Stimulated activated CD4-positive, alpha-beta T cell treated with anti-CD3 and anti-CD28 coated beads, Interleukin-4, amount 100 ng/mL, for 48 hours (primary cell): Measurements from ENCODE around the gene LARGE1.

ENCODE experiments used
- DNase-seq, 2 donors: peaks; one replicate each; pipeline ENCODE4 v3.0.0-alpha.2; 2020; ENCODE audit warnings: low read depth in 2 of 2

LARGE1 gene

GRCh38 chr22:33524511-33525260 is 395.6 kb downstream of the LARGE1 start:
- DNase-seq: no peak

DNA sequence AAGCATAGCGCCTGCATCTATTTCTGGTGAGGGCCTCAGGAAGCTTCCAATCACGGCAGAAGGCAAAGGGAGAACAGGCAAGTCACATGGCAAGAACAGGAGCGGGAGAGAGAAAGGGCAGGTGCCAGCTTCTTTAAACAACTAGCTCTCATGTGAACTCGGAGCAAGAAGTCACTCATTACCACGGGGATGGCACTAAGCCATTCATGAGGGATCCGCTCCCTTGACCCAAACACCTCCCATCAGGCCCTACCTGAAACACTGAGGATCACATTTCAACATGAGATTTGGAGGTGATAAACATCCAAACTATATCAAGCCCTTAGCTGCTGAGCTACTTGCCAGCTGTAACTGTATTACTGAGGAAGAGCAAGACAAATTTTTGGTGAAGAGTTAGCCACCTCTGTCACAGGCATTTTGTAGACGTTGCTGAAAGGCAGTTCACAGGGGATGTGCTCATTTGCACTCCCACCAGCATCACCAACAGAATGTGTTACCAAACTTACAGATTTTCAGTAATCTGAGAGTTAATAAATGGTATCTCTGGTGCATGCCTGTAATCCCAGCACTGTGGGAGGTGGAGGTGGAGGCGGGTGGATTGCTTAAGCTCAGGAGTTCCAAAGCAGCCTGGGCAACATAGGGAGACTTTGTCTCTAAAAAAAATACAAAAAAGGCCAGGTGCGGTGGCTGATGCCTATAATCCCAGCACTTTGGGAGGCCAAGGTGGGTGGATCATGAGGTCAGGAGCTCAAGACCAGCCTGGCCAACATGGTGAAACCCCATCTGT is 398.2 kb downstream of the LARGE1 start:
- DNase-seq: no peak

DNA sequence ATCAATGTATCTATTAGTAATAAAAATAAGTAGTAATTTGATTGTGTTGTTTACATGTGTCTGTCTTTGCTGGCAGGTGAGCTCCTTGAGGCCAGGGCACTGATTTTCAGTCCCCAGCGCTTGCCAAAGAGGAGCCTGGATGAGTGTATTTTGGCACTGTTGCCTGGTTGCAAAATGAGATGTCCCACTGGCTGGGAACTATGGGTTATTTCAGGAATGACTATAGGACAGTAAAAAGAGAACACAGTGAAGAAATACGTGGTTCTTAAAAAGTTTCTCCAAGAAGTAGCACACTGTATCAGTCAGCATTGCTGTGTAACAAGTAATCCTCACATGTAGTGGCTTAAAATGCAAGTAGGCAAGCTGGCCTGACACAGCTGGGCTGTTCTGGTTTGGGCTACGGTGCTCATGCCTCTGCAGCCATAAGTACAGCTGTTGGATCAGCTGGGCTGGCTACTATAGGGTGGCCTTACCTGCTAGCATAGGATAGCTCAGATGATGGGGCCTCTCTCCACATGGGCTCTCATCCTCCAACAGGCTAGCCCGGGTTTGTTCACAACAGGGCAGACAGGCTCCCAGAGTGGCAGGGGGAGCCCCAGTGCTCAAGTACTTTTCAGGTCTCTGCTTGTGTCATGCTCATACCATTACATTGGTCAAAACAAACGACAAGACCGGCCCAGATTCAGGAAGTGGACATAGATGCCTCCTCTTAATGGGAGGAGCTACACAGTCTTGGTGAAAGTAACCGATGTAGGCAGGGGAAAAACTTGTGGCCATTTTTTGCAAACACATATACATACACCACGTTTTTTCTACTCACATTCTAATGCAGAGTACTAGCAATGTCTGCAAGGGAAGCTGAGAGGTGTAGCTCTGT is 399.1 kb downstream of the LARGE1 start:
- no peak for DNase-seq

DNA sequence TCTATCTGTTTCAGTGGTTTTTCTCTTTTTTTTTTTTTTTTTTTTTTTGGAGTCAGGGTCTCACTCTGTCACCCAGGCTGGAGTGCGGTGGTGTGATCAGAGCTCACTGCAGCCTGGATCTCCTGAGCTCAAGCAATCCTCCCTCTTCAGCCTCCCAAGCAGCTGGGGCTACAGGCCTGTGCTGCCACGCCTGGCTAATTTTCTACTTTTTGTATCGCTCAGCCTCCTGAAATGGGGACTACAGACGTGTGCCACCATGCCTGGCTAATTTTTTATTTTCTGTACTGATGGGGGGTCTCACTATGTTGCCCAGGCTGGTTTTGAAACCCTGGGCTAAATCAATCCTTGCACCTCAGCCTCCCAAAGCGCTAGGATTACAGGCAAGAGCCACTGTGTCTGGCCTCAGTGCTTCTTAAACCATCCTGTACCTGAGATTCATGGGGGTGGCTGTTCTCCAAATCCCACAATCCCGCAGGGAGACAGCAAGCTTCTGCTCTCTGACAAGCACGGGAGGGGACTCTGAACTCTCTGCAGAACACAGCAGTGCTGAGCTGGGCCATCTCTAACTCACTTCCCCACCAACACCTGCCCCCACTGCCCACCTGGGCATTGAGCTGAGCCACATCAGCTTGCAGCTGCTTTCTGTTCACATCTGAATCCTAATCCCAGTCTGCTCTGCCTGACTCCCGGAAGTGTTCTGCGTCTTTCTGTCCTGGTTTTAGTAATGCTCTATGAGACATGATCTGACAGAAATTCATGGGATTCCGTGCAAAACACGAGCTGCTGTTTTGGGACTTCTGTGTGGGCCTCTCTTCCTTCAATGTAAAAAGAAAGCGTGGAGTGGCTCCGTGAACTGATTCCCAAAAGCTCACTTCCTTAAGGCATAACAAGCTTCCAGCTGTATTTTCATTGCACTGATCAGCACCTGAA is 400.0 kb downstream of the LARGE1 start:
- no peak for DNase-seq

GRCh38 chr22:33519071-33519973 is 401.0 kb downstream of the LARGE1 start:
- no peak for DNase-seq

- DNase-seq: no peak
Observed at GRCh38 chr22:33518405-33518804, 401.9 kb downstream of the LARGE1 start.

GRCh38 chr22:33515795-33516194 is 404.5 kb downstream of the LARGE1 start:
- DNase-seq: no peak

DNA sequence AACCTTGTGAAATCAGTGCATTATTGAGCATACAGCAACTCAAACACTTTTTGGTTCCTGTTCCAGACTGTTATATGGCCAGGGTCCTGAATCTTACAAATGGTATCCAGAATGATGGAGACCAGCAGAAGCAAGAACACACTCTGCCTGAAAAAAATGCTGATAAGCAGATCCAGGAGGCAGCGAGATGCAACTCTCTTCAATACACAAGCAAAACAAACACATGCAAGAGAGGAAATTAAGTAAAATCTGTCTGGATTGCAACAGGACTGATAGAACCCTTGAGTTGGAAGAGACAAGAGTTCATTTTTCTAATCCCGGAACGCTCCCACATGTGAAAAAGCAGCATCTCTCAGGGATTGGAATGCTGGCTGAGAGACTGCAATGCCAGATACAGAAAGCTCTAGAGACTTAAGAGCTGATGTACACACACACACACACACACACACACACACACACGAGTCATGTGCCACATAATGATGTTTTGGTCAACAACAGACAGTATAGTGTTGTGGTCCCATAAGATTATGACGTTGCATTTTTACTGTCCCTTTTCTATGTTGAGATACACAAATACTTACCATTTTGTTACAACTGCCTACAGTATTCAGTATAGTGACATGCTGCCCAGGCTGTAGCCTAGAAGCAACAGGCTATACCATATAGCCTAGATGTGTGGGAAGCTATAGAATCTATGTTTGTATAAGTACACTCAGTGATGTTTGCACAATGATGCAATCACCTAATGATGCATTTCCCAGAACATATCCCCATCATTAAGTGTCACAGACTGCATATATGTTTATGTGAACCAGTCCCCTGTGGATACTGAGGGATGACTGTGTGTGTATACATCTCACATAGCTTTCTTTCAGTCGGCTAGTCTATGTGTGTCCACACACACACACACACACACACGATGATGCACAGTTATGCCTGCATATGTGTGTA is 406.6 kb downstream of the LARGE1 start:
- DNase-seq: no peak

- no peak for DNase-seq
Observed at GRCh38 chr22:33512908-33513307, 407.4 kb downstream of the LARGE1 start.

DNA sequence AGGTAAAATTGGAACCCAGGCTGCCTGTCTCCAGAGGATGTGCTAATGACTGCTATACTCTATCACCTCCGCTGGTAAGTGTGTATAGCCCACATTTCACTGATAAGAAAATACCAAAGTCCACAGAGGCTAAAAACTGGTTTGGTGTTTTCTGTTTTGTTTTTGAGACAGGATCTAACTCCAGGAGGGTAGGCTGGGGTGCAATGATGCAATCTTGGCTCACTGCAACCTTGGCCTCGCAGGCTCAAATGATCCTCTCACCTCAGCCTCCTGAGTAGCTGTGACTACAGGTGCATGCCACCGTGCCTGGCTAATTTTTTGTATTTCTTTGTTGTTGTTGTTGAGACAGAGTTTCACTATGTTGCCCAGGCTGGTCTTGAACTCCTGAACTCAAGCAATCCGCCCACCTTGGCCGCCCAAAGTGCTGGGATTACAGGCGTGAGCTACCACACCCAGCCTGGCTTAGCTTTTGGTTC is 409.8 kb downstream of the LARGE1 start:
- no peak for DNase-seq

GRCh38 chr22:33504941-33505625 is 415.2 kb downstream of the LARGE1 start:
- DNase-seq: no peak

DNA sequence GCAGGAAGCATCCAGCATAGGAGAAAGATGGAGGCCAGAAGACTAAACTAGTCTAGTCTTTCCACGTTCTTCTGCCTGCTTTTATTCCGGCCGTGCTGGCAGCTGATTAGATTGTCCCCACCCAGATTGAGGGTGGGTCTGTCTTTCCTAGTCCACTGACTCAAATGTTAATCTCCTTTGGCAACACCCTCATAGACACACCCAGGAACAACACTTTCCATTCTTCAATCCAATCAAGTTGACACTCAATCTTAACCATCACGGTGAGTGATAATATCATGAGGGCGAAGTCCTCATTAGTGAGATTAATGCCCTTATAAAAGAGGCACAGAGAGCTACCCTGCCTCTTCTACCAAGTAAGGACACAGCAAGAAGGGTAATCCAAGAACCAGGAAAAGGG is 424.2 kb downstream of the LARGE1 start:
- no peak for DNase-seq

DNA sequence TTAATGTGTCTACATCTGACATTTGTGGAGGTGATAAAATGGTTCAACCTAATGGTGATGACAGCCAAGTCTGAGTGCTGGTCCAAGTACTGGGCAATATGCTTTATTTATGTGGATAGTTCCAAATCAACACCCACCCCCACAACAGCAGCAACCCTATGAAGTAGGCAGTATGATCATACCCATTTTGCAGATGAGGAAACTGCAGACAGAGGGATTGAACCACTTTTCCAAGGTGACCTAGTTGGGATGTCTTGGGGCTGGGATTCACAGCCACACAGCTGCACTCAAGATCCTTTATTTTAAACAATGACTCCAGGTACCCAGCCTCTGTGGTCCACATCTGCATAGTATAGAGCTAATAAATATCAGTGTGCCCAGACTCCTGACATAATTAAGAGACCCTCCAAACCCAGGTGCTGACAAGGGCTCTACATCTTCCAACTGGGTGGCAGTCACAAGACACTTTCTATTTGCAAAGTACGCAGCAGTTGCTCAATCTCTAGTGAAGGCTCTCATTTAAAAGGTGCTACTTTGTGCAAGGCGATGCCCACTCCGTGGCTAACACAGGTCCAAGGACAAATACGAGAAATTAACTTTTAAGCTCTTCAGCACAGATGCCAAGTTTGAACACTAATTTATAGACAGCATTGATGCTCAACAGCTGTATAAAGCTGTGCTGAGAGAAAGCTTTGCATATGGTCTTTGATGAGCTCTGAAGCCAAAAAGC is 426.6 kb downstream of the LARGE1 start:
- no peak for DNase-seq

- no peak for DNase-seq
Observed at GRCh38 chr22:33492210-33492651, 428.0 kb downstream of the LARGE1 start.

DNA sequence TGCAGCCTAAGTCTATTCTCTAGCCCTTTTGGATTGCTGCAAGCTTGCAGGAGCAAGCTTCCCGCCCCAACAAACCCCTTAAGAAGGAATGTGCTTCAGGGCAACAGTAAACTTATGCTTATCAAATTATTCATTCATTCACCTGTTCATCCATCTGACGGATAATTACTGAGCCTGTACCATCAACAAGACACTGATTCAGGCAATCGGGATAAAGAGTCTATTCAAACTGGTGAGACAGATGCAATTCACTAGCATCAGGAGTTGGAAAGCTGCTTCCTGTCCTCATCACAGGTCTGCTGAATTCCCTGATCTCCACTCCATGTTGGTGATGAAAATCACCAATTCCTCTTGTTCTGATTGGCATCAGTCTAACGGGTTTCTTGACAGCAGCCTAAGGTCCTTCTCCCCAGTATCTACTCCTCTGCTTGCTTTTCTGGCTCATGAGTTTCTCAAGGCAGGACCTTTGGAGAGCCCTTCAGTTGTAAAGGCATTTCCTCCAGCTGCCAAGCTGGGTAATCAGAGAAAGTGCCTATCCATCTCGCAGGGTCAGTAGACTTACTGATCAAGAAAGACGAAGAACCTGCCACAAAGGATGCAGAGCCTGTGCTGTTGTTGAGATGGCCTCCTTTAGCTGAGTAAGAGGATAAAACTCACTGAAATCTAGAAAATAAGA is 433.1 kb downstream of the LARGE1 start:
- DNase-seq: no peak

DNA sequence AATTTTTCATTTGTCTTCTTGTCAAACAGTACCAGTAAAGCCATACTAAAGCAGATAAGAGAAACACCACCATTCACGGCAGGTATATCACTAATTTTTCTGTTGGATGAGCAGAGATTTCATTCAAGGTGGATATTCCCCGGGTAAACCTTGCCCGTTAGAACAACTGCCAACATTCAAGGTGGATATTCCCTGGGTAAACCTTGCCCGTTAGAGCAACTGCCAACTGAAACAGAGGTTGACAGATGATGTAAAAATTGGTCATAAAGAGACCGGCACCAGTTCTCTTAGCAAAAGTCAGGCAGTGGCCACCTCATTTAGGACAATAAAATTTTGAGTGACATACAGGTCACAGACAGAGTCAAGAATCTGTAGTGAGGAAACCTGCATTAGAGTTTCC is 438.7 kb downstream of the LARGE1 start:
- DNase-seq: no peak
